Measurements from ENCODE around the gene GINS2.

Gene GINS2

GRCh38 chr16:85632709-85633437 lies 55.9 kb downstream of the GINS2 start:
- no peak for DNase-seq (ENCODE audit: low read depth)
- no peak overlapping the region for H3K4me3 ChIP-seq (ENCODE audit: low read length)
- no peak for TF ChIP-seq CTCF (conservative IDR thresholded peaks at IDR 0.05; ENCODE audit: low read length)

GRCh38 chr16:85631802-85632393 lies 56.9 kb downstream of the GINS2 start:
- no peak for DNase-seq (ENCODE audit: low read depth)
- TF ChIP-seq CTCF (conservative IDR thresholded peaks at IDR 0.05; ENCODE audit: low read length), result no peak
- H3K4me3 ChIP-seq (ENCODE audit: low read length), result no peak overlapping the region

- H3K4me3 ChIP-seq (ENCODE audit: low read length), result no peak overlapping the region
- no peak for DNase-seq (ENCODE audit: low read depth)
- TF ChIP-seq CTCF (conservative IDR thresholded peaks at IDR 0.05; ENCODE audit: low read length), result no peak
Measured at GRCh38 chr16:85631230-85631629, 57.5 kb downstream of the GINS2 start.

- DNase-seq (ENCODE audit: low read depth), result no peak
- no peak overlapping the region for H3K4me3 ChIP-seq (ENCODE audit: low read length)
- TF ChIP-seq CTCF (conservative IDR thresholded peaks at IDR 0.05; ENCODE audit: low read length), result no peak
Measured at GRCh38 chr16:85629853-85630252, 58.9 kb downstream of the GINS2 start.

GRCh38 chr16:85629326-85629725 lies 59.4 kb downstream of the GINS2 start:
- no peak for TF ChIP-seq CTCF (conservative IDR thresholded peaks at IDR 0.05; ENCODE audit: low read length)
- no peak for DNase-seq (ENCODE audit: low read depth)
- no peak overlapping the region for H3K4me3 ChIP-seq (ENCODE audit: low read length)

GRCh38 chr16:85628645-85629044 lies 60.1 kb downstream of the GINS2 start:
- no peak for TF ChIP-seq CTCF (conservative IDR thresholded peaks at IDR 0.05; ENCODE audit: low read length)
- H3K4me3 ChIP-seq (ENCODE audit: low read length), result no peak overlapping the region
- no peak for DNase-seq (ENCODE audit: low read depth)

- TF ChIP-seq CTCF (conservative IDR thresholded peaks at IDR 0.05; ENCODE audit: low read length), result no peak
- H3K4me3 ChIP-seq (ENCODE audit: low read length), result no peak overlapping the region
- DNase-seq (ENCODE audit: low read depth), result no peak
Measured at GRCh38 chr16:85628265-85628556, 60.5 kb downstream of the GINS2 start.
